ENCODE data around the gene ZNF644.
"Not testable (repeated sequence)": the region's sequence is repeated elsewhere in the genome, so short reads cannot be mapped to it uniquely, and the experiment has no call there.

ZNF644 gene

GRCh38 chr1:90977522-90977921 is 44.3 kb downstream of the ZNF644 start:
- no peak for FAIRE-seq

GRCh38 chr1:90973897-90974798 is 47.7 kb downstream of the ZNF644 start:
- no peak for FAIRE-seq

GRCh38 chr1:90970208-90970607 is 51.6 kb downstream of the ZNF644 start:
- no peak for FAIRE-seq

GRCh38 chr1:90969241-90969640 is 52.6 kb downstream of the ZNF644 start:
- FAIRE-seq = no peak

- no peak for FAIRE-seq
Measured at GRCh38 chr1:90964444-90965035, 57.3 kb downstream of the ZNF644 start.

- no peak for FAIRE-seq
Measured at GRCh38 chr1:90963651-90964050, 58.2 kb downstream of the ZNF644 start.

GRCh38 chr1:90963236-90963635 is 58.6 kb downstream of the ZNF644 start:
- FAIRE-seq = no peak

GRCh38 chr1:90959352-90960206 is 62.3 kb downstream of the ZNF644 start:
- no peak for FAIRE-seq

GRCh38 chr1:90957497-90957896 is 64.3 kb downstream of the ZNF644 start:
- no peak for FAIRE-seq

GRCh38 chr1:90955769-90956168 is 66.1 kb downstream of the ZNF644 start:
- no peak for FAIRE-seq

- FAIRE-seq = no peak
Measured at GRCh38 chr1:90952906-90953305, 68.9 kb downstream of the ZNF644 start.

GRCh38 chr1:90951009-90951408 is 70.8 kb downstream of the ZNF644 start:
- FAIRE-seq = no peak

- FAIRE-seq = no peak
Measured at GRCh38 chr1:90948301-90948700, 73.5 kb downstream of the ZNF644 start.

GRCh38 chr1:90946630-90947029 is 75.2 kb downstream of the ZNF644 start:
- no peak for FAIRE-seq

- peak; percentile 43 for FAIRE-seq
Measured at GRCh38 chr1:90945287-90945686, 76.5 kb downstream of the ZNF644 start.

- FAIRE-seq = no peak
Measured at GRCh38 chr1:90943966-90944365, 77.9 kb downstream of the ZNF644 start.

GRCh38 chr1:90940746-90941145 is 81.1 kb downstream of the ZNF644 start:
- FAIRE-seq = no peak

GRCh38 chr1:90936731-90937130 is 85.1 kb downstream of the ZNF644 start:
- FAIRE-seq = no peak

GRCh38 chr1:90936061-90936460 is 85.8 kb downstream of the ZNF644 start:
- no peak for FAIRE-seq

- not testable (repeated sequence) for FAIRE-seq
Measured at GRCh38 chr1:90928231-90928630, 93.6 kb downstream of the ZNF644 start.

- FAIRE-seq = not testable (repeated sequence)
Measured at GRCh38 chr1:90927674-90928073, 94.2 kb downstream of the ZNF644 start.

GRCh38 chr1:90926971-90927370 is 94.9 kb downstream of the ZNF644 start:
- FAIRE-seq = no peak
